DMS53 (cell line): ENCODE data around the gene RFC3.

Experiments used
- DNase-seq: peaks from one replicate; lab custom pipeline; 2025; lab: John Stamatoyannopoulos, UW

The RFC3 gene

GRCh38 chr13:33865945-33866344 is 48.0 kb downstream of the RFC3 start:
- no peak for DNase-seq

GRCh38 chr13:33867472-33867871 is 49.5 kb downstream of the RFC3 start:
- no peak for DNase-seq

- no peak for DNase-seq
These were observed 50.5 kb downstream of the RFC3 start for GRCh38 chr13:33868343-33868994.

GRCh38 chr13:33869005-33869404 is 51.1 kb downstream of the RFC3 start:
- no peak for DNase-seq

GRCh38 chr13:33870046-33870668 is 52.2 kb downstream of the RFC3 start:
- peak; percentile 54 for DNase-seq

- no peak for DNase-seq
These were observed 53.5 kb downstream of the RFC3 start for GRCh38 chr13:33871207-33872004.

- DNase-seq, result no peak
These were observed 54.0 kb downstream of the RFC3 start for GRCh38 chr13:33872005-33872351.

- no peak for DNase-seq
These were observed 55.4 kb downstream of the RFC3 start for GRCh38 chr13:33873251-33873908.

GRCh38 chr13:33874871-33875270 is 56.9 kb downstream of the RFC3 start:
- no peak for DNase-seq

- DNase-seq, result no peak
These were observed 57.9 kb downstream of the RFC3 start for GRCh38 chr13:33875618-33876401.

- DNase-seq, result no peak
These were observed 58.9 kb downstream of the RFC3 start for GRCh38 chr13:33876716-33877394.

- DNase-seq, result no peak
These were observed 61.2 kb downstream of the RFC3 start for GRCh38 chr13:33879118-33879517.

- DNase-seq, result no peak
These were observed 64.9 kb downstream of the RFC3 start for GRCh38 chr13:33882804-33883203.

- no peak for DNase-seq
These were observed 66.7 kb downstream of the RFC3 start for GRCh38 chr13:33884531-33885220.
